BE2C (cell line): ENCODE results near the gene TRAM2.

Experiments used
- DNase-seq: peaks from one replicate; pipeline ENCODE4 v3.0.0-alpha.2; 2020
- H3K27me3 ChIP-seq: fragments of 250-450 bp; sonication (Bioruptor Pico); 2 replicates; pipeline ENCODE4 v1.5.1; 2020; ENCODE audit warnings: mild to moderate bottlenecking
- H3K36me3 ChIP-seq: fragments of 250-450 bp; sonication (Bioruptor Pico); 2 replicates; pipeline ENCODE4 v1.5.1; 2020; ENCODE audit warnings: mild to moderate bottlenecking
- H3K4me1 ChIP-seq: fragments of 250-450 bp; sonication (Bioruptor Pico); 2 replicates; pipeline ENCODE4 v1.5.1; 2020
- H3K4me3 ChIP-seq: 2 replicates; pipeline ENCODE4 v1.5.1; 2011; ENCODE audit warnings: low read depth, low read length
- H3K9me3 ChIP-seq: fragments of 250-450 bp; sonication (Bioruptor Pico); 2 replicates; pipeline ENCODE4 v1.5.1; 2020
- TF ChIP-seq, protein P1 (sequence below): IDR thresholded peaks from 2 replicates; pipeline ENCODE4 v1.5.1; 2012; ENCODE audit warnings: mild to moderate bottlenecking, low read depth, low read length

Gene TRAM2

DNA sequence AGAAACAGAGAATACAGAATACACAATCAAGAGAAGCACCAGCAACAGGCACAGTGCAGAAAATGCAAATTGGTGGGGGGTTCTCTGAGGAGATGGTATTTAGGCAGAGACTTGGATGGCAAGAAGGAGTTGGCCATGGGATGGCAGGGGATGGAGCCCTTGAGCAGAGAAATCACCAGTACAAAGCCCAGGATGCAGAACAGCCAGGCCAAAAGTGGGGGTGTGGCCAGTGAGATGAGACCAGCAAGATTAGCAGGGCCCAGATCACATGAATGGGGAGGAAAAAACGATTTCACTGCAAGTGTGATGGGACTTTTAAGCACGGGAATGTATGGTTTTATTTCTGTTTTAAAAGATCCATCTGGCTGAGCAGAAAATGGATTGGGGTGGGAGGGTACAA lies 63.4 kb downstream of the TRAM2 start:
- H3K4me1 ChIP-seq: peaks cover 18% of the 10 kb centered on the region
- H3K27me3 ChIP-seq: no peaks in the 10 kb centered on the region
- DNase-seq: peak; percentile 35
- H3K36me3 ChIP-seq: peaks cover 7% of the 10 kb centered on the region
- TF ChIP-seq, protein P1, sequence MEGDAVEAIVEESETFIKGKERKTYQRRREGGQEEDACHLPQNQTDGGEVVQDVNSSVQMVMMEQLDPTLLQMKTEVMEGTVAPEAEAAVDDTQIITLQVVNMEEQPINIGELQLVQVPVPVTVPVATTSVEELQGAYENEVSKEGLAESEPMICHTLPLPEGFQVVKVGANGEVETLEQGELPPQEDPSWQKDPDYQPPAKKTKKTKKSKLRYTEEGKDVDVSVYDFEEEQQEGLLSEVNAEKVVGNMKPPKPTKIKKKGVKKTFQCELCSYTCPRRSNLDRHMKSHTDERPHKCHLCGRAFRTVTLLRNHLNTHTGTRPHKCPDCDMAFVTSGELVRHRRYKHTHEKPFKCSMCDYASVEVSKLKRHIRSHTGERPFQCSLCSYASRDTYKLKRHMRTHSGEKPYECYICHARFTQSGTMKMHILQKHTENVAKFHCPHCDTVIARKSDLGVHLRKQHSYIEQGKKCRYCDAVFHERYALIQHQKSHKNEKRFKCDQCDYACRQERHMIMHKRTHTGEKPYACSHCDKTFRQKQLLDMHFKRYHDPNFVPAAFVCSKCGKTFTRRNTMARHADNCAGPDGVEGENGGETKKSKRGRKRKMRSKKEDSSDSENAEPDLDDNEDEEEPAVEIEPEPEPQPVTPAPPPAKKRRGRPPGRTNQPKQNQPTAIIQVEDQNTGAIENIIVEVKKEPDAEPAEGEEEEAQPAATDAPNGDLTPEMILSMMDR: no peak
- H3K4me3 ChIP-seq: no peak overlapping the region
- H3K9me3 ChIP-seq: no peaks in the 10 kb centered on the region

DNA sequence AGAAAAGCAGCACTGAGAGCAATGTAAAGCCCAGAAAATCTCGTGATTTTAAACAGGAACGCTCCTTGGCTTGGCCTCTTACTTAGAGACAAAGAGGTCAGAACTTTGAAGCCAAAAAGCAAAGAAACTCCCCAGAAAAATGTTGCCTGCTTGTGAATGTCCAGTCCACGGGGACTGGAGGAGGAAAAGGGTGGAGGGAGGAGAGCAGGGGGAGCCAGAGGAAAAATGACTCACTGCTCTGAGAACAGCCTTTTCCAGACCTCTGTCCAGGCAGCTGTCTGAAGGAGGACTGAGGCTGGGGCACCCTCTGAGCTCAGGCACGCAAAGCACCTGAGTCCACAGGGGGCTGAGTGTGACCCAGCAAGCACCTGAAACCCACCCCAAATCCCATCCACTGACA lies 64.7 kb downstream of the TRAM2 start:
- Histone ChIP-seq H3K4me1 (peaks cover 12% of the 10 kb centered on the region), H3K4me3 (no peak overlapping the region), H3K36me3 (peaks cover 12% of the 10 kb centered on the region), H3K9me3 (no peaks in the 10 kb centered on the region), H3K27me3 (no peaks in the 10 kb centered on the region)
- TF ChIP-seq, protein P1: no peak
- DNase-seq: peak; percentile 47

- H3K4me3 ChIP-seq: no peak overlapping the region
- H3K4me1 ChIP-seq: peaks cover 12% of the 10 kb centered on the region
- no peaks in the 10 kb centered on the region for H3K9me3 ChIP-seq
- peaks cover 12% of the 10 kb centered on the region for H3K36me3 ChIP-seq
- DNase-seq: no peak
- TF ChIP-seq, protein P1: no peak
- H3K27me3 ChIP-seq: no peaks in the 10 kb centered on the region
Measured at GRCh38 chr6:52511572-52512151, 65.2 kb downstream of the TRAM2 start.

DNA sequence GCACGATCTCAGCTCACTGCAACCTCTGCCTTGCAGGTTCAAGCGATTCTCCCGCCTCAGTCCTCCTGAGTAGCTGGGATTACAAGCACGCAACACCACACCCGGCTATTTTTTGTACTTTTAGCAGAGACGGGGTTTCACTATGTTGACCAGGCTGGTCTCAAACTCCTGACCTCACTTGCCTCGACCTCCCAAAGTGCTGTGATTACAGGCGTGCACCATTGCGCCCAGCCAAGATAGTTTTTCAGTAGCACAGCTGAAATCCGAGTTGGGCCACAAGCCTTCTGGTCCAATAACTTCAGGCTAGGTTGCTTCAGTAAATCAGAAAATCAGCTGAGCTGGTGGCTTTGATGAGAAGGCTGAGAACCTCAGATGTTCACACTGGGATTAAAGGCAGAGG lies 65.7 kb downstream of the TRAM2 start:
- Histone ChIP-seq H3K4me3 (no peak overlapping the region), H3K4me1 (peaks cover 12% of the 10 kb centered on the region), H3K36me3 (peaks cover 12% of the 10 kb centered on the region), H3K27me3 (no peaks in the 10 kb centered on the region), H3K9me3 (no peaks in the 10 kb centered on the region)
- TF ChIP-seq, protein P1: no peak
- DNase-seq: no peak

DNA sequence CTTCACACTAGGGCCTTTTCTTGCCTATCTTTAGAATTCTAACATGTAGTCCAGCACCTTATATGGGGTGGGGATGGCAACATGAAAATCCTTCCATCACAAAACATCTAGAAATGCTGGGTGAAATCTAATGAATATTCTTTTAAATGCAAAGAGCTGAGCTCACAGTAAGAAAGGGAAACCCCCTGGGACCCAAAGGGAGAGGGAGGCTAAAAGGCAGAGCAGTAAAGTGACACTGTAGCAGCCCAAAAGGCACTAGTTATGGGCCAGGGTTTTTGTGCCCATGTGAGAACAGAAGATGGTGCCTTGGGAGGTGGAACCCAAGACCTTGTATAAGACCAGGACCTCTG lies 66.7 kb downstream of the TRAM2 start:
- Histone ChIP-seq H3K4me3 (no peak overlapping the region), H3K9me3 (no peaks in the 10 kb centered on the region), H3K4me1 (peaks cover 14% of the 10 kb centered on the region), H3K36me3 (peaks cover 12% of the 10 kb centered on the region), H3K27me3 (no peaks in the 10 kb centered on the region)
- TF ChIP-seq, protein P1: no peak
- no peak for DNase-seq

DNA sequence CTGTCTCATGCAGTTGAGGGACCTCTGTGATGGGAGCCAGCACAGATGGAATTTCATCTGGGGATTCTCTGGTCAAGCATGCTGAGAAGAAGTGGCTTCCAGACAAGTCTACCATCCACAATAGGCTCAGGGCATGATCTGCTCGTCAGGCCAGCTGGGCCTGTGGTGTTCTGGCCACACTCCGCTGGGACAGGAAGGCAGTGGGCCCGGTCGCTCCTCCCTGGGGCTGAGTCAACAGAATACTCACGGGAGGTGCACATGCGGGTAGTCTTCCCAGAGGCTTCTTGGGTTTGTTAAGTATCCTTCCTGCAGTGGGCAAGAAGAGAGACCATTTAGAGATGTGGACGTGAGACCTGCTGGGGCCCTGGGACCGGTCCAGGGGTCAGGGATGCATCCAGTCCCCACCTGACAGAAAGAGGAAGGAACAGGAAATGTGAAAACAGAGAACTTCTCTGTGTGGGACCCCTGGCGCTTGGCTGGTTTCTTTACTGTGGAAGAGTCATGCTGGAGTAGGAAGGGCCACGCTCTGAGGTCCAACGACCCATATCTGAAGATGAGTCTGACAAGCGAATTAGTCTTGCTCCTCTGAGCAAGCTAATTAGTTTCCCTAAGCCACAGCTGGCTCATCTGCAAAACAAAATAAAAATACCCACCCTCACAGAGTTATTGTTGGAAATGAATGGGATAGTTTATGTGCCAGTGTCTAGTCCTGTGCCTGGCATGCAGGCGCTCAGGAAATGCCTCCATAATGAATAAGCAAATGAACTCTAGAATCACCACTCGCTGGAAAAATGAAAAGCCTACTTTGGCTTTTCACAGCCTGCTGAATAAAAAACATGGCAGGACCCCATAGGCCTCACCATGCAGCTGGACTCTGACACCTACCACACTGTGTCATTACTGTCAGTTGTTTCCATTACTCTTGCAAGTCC lies 67.3 kb downstream of the TRAM2 start:
- H3K4me3 ChIP-seq: no peak overlapping the region
- H3K36me3 ChIP-seq: peaks cover 12% of the 10 kb centered on the region
- H3K27me3 ChIP-seq: no peaks in the 10 kb centered on the region
- TF ChIP-seq, protein P1: no peak
- H3K4me1 ChIP-seq: peaks cover 20% of the 10 kb centered on the region
- no peaks in the 10 kb centered on the region for H3K9me3 ChIP-seq
- no peak for DNase-seq
